GM15510 (cell line): ENCODE measurements around the gene FOXJ2.

Source experiments
- POLR2A ChIP-seq: IDR thresholded peaks from 3 replicates; pipeline ENCODE4 v1.6.1; 2011; ENCODE audit warnings: borderline replicate concordance; ENCODE audit not compliant: insufficient read length; ENCODE audit errors: extremely low read depth

The FOXJ2 gene

DNA sequence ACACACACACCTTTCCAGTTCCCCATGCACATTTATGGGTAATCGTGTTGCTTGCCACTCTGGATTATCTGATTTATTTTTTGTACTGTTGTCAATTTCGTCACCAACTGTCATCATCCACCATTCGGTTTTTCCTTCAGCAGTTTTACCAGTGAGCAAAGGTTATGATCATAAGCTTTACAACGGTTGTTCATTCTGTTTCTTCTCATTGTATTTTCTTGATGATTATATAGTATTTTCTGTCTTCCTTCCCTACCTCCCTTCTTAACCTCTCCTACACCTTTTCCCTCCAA, 50.2 kb downstream of the FOXJ2 start:
- no peak for TF ChIP-seq POLR2A

DNA sequence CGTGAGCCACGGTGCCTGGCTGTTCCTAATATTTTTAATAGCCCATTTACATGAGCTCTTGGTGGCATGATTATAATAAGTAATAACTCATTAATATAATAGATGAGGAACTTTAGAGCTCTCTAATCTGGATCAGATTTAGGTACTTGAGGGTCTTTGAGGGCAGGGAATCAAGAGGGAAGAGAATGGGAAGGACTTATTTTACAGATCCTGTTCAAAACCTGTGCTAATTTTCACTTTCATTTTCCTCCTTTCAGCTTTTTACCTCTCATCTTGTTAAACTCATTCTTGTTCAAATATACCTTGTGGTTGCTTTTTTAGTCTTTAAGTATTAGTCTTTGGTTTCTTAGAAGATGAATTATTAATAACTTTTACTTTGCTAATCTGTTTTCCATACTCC, 55.1 kb downstream of the FOXJ2 start:
- TF ChIP-seq POLR2A = no peak

DNA sequence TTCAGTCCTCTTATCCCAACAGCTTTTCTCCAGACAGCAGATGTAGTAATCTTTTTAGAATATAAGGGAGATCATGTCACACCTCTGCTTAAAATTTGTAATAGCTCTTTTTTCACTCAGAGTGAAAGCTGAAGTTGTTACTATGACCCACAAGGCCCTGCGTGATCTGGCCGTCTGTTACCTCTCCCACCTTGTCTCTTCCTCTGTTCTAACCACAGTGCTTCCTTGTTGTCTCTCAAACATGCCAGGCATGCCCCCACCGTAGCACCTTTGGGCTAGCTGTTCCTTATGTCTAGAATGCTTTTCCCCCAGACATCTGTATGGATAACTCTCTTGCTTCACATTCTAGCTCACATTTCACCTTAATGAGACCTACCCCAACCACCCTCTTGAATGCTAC, 56.1 kb downstream of the FOXJ2 start:
- no peak for TF ChIP-seq POLR2A

DNA sequence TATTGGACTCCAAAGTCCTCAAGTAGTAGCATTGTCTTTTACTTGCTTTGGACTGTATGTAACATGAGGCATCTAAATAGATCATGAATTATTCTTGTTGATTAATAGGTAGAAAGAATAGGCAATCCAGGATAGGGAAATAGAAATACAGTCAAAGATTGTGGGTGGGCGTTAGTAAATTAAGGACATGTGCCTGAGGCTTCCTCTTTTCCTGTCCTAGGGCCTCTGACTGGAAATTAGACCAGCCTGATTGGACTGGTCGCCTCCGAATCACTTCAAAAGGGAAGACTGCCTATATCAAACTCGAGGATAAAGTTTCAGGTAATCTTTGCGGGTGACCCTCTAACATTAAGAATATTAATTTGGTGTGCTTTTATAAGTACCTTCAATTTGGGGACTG, 57.2 kb downstream of the FOXJ2 start:
- TF ChIP-seq POLR2A = no peak

DNA sequence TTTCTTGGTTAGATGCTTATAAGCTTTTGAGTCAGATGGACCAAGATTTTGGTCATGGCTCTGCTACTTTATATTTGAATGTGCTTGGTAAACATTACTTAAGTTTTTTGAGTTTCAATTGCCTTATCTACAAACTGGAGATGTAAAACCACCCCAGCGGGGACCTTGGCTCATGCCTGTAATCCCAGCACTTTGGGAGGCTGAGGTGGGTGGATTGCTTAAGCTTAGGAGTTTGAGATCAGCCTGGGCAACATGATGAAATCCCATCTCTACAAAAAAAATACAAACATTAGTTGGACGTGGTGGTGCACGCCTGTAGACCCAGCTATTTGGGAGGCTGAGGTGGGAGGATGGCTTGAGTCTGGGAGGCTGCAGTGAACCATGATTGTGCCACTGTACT, 60.8 kb downstream of the FOXJ2 start:
- TF ChIP-seq POLR2A = no peak

DNA sequence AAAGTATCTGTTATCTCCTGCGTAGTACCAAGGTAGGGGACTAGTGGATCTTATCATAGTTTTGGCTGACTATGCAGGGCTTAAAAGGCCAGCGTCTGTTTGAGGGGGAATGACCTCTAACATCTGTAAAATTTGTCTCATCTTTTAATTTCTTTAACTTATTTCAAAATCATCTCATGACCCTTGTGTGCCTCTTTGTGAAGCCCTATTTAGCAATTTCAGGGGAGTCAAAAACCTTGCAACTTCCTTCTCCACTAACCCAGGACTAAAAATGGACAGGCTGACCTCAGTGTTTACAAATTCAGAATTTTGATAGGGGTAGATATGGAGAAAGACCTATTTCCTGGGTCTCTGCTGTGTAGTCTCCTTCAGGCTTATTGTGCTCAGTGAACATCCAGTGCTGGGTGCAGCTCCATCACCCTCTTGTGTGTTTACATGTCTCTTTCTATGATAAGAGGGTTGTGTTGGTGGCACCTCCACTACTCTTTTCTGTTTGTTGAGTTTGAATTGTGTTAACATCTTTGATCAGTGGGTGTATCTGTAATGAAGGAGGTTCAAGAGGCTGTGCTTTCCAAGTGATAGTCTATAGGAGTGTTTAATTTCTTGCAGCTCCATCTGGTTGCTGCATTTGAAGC, 63.9 kb downstream of the FOXJ2 start:
- no peak for TF ChIP-seq POLR2A

DNA sequence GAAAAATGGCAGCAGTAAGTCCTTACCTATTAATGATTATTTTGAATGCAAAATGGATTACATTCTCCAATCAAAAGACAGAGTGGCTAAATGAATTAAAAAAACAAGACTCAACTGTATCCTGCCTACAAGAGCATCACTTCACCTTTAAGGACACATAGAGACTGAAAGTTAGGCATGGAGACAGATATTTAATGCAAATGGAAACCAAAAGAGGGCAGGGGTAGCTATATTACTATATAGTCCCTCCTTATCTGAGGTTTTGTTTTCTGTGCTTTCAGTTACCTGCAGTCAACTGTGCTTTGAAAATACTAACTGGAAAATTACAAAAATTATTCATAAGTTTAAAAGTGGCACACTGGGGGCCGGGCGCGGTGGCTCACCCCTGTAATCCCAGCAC, 66.7 kb downstream of the FOXJ2 start:
- TF ChIP-seq POLR2A = no peak
